GM12878 (cell line): ENCODE results near the gene ZFPM1. TPM values are rescaled to one million over a fixed set of nuclear protein-coding genes. Genes with fewer than 3 reads are reported as not detected.

Source experiments
- ATAC-seq: fragments of 200-7000 bp; cut with Tn5 transposase; 3 replicates; pipeline ENCODE4 v1.9.1; 2020; ENCODE audit warnings: mild to moderate bottlenecking, moderate library complexity
- BruUV-seq: library from RNA; stranded (reverse); fragments of 400-500 nt; replicated peaks from 2 replicates; lab custom pipeline; 2021; lab: Mats Ljungman, UMichigan
- CTCF ChIA-PET: fragments of 300-600 bp; sonication (Branson Sonifier 250); formaldehyde crosslinking; extraction: SDS; loops from one replicate; lab custom pipeline; 2021; ENCODE audit warnings: inconsistent platforms; lab: Yijun Ruan, JAX
- POLR2A ChIA-PET: fragments of 350-600 bp; formaldehyde crosslinking; extraction: SDS; loops from one replicate; lab custom pipeline; 2021; ENCODE audit warnings: inconsistent platforms; lab: Charles Lee
- RAD21 ChIA-PET: fragments of 300-600 bp; sonication (Branson Sonifier 250); formaldehyde crosslinking; loops from one replicate; lab custom pipeline; 2023; ENCODE audit warnings: antibody characterized with exemption; ENCODE audit not compliant: unreplicated experiment; lab: Charles Lee
- SMC1A ChIA-PET: fragments of 300-600 bp; sonication (Branson Sonifier 250); formaldehyde crosslinking; loops from one replicate; lab custom pipeline; 2023; ENCODE audit not compliant: unreplicated experiment, uncharacterized antibody; lab: Charles Lee
- DNase-seq: peaks from one replicate; pipeline ENCODE4 v3.0.0-alpha.2; 2011; ENCODE audit warnings: low read depth, low spot score
- FAIRE-seq: peaks from 3 replicates; lab custom pipeline; 2011; peaks lifted over from hg19 to GRCh38; lab: Jason Lieb, UNC
- H2AFZ ChIP-seq: 2 replicates; pipeline ENCODE4 v1.6.0; 2011; ENCODE audit warnings: low read depth, low read length, control low read depth; ENCODE audit not compliant: control insufficient read depth
- H3K27ac ChIP-seq: 2 replicates; pipeline ENCODE4 v1.5.1; 2011; ENCODE audit warnings: control low read depth; ENCODE audit not compliant: control insufficient read depth, insufficient read depth
- H3K27me3 ChIP-seq, 2 experiments: replicated peaks in 1 of 2; 2 replicates each; pipeline versions ENCODE4 v1.6.0 to v1.6.1; 2011; ENCODE audit warnings: low read length in 1 of 2; ENCODE audit not compliant: control insufficient read depth in 2 of 2, insufficient read depth in 2 of 2
- H3K36me3 ChIP-seq, 2 experiments: 2 replicates each; pipeline ENCODE4 v1.5.1; 2011; ENCODE audit warnings: low read length in 1 of 2; ENCODE audit not compliant: control insufficient read depth in 2 of 2, insufficient read depth in 2 of 2
- H3K4me1 ChIP-seq: 2 replicates; pipeline ENCODE4 v1.6.1; 2011; ENCODE audit warnings: mild to moderate bottlenecking, low read length, moderate library complexity, mixed read lengths; ENCODE audit not compliant: control insufficient read depth, insufficient read depth
- H3K4me2 ChIP-seq: 2 replicates; pipeline ENCODE4 v1.6.0; 2011; ENCODE audit warnings: control low read depth; ENCODE audit not compliant: control insufficient read depth, insufficient read depth
- H3K4me3 ChIP-seq: fragments of 200-600 bp; sonication (generic); 2 replicates; pipeline ENCODE4 v1.5.1; 2016
- H3K79me2 ChIP-seq: 2 replicates; pipeline ENCODE4 v1.6.0; 2011; ENCODE audit warnings: low read length; ENCODE audit not compliant: control insufficient read depth, insufficient read depth
- H3K9ac ChIP-seq: 2 replicates; pipeline ENCODE4 v1.8.0; 2011; ENCODE audit warnings: low read length, control low read depth, mixed read lengths; ENCODE audit not compliant: control insufficient read depth, insufficient read depth
- H3K9me3 ChIP-seq: replicated peaks from 3 replicates; pipeline ENCODE4 v1.5.1; 2011; ENCODE audit warnings: mild to moderate bottlenecking, low read length; ENCODE audit not compliant: control insufficient read depth, insufficient read depth
- H4K20me1 ChIP-seq: 2 replicates; pipeline ENCODE4 v1.6.0; 2011; ENCODE audit not compliant: control insufficient read depth, insufficient read depth
- ESRRA ChIP-seq: IDR thresholded peaks from 2 replicates; pipeline ENCODE4 v1.6.1; 2012; ENCODE audit warnings: mild to moderate bottlenecking, low read length, improper control_type of control experiment
- GATAD2B ChIP-seq: fragments of 450-650 bp; conservative IDR thresholded peaks from 2 replicates; pipeline ENCODE4 v1.6.1; 2017; ENCODE audit warnings: low read depth, mild to moderate bottlenecking, moderate library complexity
- KAT2A ChIP-seq: conservative IDR thresholded peaks from 2 replicates; pipeline ENCODE4 v1.6.1; 2011; ENCODE audit warnings: low read depth, low read length; ENCODE audit not compliant: control insufficient read depth
- KDM1A ChIP-seq: fragments of 200-600 bp; sonication (generic); IDR thresholded peaks from 2 replicates; pipeline ENCODE4 v1.6.1; 2016; ENCODE audit warnings: borderline replicate concordance
- LARP7 ChIP-seq: fragments of 450-650 bp; IDR thresholded peaks from 2 replicates; pipeline ENCODE4 v1.6.1; 2017; ENCODE audit warnings: mild to moderate bottlenecking
- MXI1 ChIP-seq: fragments of 150-350 bp; IDR thresholded peaks from 2 replicates; pipeline ENCODE4 v1.6.1; 2011; ENCODE audit warnings: low read depth, mild to moderate bottlenecking, inconsistent platforms, low read length, improper control_type of control experiment
- NFIC ChIP-seq: IDR thresholded peaks from 2 replicates; pipeline ENCODE4 v1.6.1; 2012; ENCODE audit warnings: low read depth, mild to moderate bottlenecking, inconsistent platforms, low read length, moderate library complexity
- PBX3 ChIP-seq: IDR thresholded peaks from 2 replicates; pipeline ENCODE4 v1.6.1; 2011; ENCODE audit warnings: mild to moderate bottlenecking, low read depth, low read length, moderate library complexity; ENCODE audit not compliant: insufficient replicate concordance
- POLR2AphosphoS5 ChIP-seq: IDR thresholded peaks from 2 replicates; pipeline ENCODE4 v1.6.1; 2011; ENCODE audit warnings: mild to moderate bottlenecking, low read length, inconsistent platforms
- SMC3 ChIP-seq: IDR thresholded peaks from 2 replicates; pipeline ENCODE4 v1.6.1; 2011; ENCODE audit warnings: low read length, improper control_type of control experiment, borderline replicate concordance
- ZBTB33 ChIP-seq: fragments of 450-650 bp; IDR thresholded peaks from 2 replicates; pipeline ENCODE4 v1.6.1; 2017; ENCODE audit warnings: mild to moderate bottlenecking
- ZNF274 ChIP-seq: IDR thresholded peaks from one replicate; pipeline ENCODE4 v1.8.0; 2011; ENCODE audit not compliant: insufficient read length, insufficient read depth
- WGBS: methylation state at CpG from one replicate; pipeline ENCODE4 v1.1.6; 2016; ENCODE audit warnings: low lambda C conversion rate; ENCODE audit not compliant: insufficient replicate concordance, insufficient coverage; ENCODE audit errors: missing lambda C conversion rate; 5-methylcytosine and 5-hydroxymethylcytosine counted together
- in situ Hi-C: fragments of 300-500 bp; cut with MboI; formaldehyde crosslinking; loops from 9 replicates; pipeline ENCODE4 v1.14.3; 2018; ENCODE audit warnings: mixed read lengths
- intact Hi-C: fragments of 100-400 bp; cut with micrococcal nuclease; formaldehyde crosslinking; loops from one replicate; pipeline ENCODE4 v1.14.2; 2022; ENCODE audit not compliant: unreplicated experiment
- polyA plus RNA-seq, 11 experiments: library from polyadenylated mRNA; depleted of rRNA in 4 of 11; unstranded in 6 of 11; stranded (reverse) in 5 of 11; fragments of >200 nt; fragmentation: Nextera tagmentation in 4 of 11; fragmentation: Illumina TruSeq in 1 of 11; extraction: Ambion mirVana in 4 of 11; extraction: Trizol in 1 of 11; gene quantifications; 1 replicate in 1 of 11; 2 replicates in 10 of 11; pipeline versions ENCODE4 v1.2.1 to v1.2.3, GENCODE V29; 2011 to 2016; ENCODE audit warnings: inconsistent platforms in 2 of 11, missing spikeins in 2 of 11, low read depth in 1 of 11
- total RNA-seq, 4 experiments: library from RNA; depleted of rRNA in 3 of 4; stranded (reverse); fragments of >200 nt in 3 of 4; fragmentation: Illumina TruSeq in 1 of 4; extraction: Trizol in 1 of 4; gene quantifications; 2 replicates each; pipeline versions ENCODE4 v1.2.1 to v1.2.3, GENCODE V29; 2013 to 2021
- TF ChIP-seq, protein P1 (sequence below): fragments of 450-650 bp; IDR thresholded peaks from 2 replicates; pipeline ENCODE4 v1.6.1; 2018; ENCODE audit warnings: mild to moderate bottlenecking, low read depth, moderate library complexity; ENCODE audit not compliant: partially characterized antibody
- TF ChIP-seq, protein P2 (sequence below): fragments of 450-650 bp; formaldehyde crosslinking; IDR thresholded peaks from 2 replicates; pipeline ENCODE4 v1.4.0; 2020; ENCODE audit warnings: mild to moderate bottlenecking, moderate library complexity

ZFPM1 gene
- total and polyA plus RNA-seq, 10 of the 15 experiments (the other 5 are each of a cell fraction or from before 2014, with no cell fraction given), result 0.02 to 5.1 (median 0.30) TPM

GRCh38 chr16:88420496-88420895, 32.6 kb upstream of the ZFPM1 start:
- Histone ChIP-seq H4K20me1 (no peaks in the 10 kb centered on the region), H3K9me3 (no peaks in the 10 kb centered on the region), H3K36me3 (no peaks in the 10 kb centered on the region), H3K4me3 (no peak overlapping the region), H3K9ac (no peak overlapping the region), H3K27ac (no peak overlapping the region), H3K4me2 (no peak overlapping the region), H3K27me3 (no peaks in the 10 kb centered on the region; a peak in 1 of 4 replicates), H2AFZ (no peak overlapping the region), H3K79me2 (no peaks in the 10 kb centered on the region), H3K4me1 (no peaks in the 10 kb centered on the region)
- RAD21 ChIA-PET, result no interaction called here
- intact Hi-C loops, result no loop called here
- CTCF ChIA-PET, result no interaction called here
- TF ChIP-seq ZBTB33 (no peak), KAT2A (no peak), PBX3 (no peak), GATAD2B (no peak), MXI1 (no peak), SMC3 (no peak), KDM1A (no peak), ZNF274 (no peak), ESRRA (no peak), NFIC (no peak), LARP7 (no peak), POLR2AphosphoS5 (no peak)
- TF ChIP-seq, protein P1, sequence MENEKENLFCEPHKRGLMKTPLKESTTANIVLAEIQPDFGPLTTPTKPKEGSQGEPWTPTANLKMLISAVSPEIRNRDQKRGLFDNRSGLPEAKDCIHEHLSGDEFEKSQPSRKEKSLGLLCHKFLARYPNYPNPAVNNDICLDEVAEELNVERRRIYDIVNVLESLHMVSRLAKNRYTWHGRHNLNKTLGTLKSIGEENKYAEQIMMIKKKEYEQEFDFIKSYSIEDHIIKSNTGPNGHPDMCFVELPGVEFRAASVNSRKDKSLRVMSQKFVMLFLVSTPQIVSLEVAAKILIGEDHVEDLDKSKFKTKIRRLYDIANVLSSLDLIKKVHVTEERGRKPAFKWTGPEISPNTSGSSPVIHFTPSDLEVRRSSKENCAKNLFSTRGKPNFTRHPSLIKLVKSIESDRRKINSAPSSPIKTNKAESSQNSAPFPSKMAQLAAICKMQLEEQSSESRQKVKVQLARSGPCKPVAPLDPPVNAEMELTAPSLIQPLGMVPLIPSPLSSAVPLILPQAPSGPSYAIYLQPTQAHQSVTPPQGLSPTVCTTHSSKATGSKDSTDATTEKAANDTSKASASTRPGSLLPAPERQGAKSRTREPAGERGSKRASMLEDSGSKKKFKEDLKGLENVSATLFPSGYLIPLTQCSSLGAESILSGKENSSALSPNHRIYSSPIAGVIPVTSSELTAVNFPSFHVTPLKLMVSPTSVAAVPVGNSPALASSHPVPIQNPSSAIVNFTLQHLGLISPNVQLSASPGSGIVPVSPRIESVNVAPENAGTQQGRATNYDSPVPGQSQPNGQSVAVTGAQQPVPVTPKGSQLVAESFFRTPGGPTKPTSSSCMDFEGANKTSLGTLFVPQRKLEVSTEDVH, result no peak
- TF ChIP-seq, protein P2, sequence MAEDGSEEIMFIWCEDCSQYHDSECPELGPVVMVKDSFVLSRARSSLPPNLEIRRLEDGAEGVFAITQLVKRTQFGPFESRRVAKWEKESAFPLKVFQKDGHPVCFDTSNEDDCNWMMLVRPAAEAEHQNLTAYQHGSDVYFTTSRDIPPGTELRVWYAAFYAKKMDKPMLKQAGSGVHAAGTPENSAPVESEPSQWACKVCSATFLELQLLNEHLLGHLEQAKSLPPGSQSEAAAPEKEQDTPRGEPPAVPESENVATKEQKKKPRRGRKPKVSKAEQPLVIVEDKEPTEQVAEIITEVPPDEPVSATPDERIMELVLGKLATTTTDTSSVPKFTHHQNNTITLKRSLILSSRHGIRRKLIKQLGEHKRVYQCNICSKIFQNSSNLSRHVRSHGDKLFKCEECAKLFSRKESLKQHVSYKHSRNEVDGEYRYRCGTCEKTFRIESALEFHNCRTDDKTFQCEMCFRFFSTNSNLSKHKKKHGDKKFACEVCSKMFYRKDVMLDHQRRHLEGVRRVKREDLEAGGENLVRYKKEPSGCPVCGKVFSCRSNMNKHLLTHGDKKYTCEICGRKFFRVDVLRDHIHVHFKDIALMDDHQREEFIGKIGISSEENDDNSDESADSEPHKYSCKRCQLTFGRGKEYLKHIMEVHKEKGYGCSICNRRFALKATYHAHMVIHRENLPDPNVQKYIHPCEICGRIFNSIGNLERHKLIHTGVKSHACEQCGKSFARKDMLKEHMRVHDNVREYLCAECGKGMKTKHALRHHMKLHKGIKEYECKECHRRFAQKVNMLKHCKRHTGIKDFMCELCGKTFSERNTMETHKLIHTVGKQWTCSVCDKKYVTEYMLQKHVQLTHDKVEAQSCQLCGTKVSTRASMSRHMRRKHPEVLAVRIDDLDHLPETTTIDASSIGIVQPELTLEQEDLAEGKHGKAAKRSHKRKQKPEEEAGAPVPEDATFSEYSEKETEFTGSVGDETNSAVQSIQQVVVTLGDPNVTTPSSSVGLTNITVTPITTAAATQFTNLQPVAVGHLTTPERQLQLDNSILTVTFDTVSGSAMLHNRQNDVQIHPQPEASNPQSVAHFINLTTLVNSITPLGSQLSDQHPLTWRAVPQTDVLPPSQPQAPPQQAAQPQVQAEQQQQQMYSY, result no peak
- no TSS peak for BruUV-seq
- ATAC-seq, result no peak
- 35% methylated on average over 12 of the region's 12 CpGs for WGBS
- no peak for DNase-seq
- FAIRE-seq, result no peak
- POLR2A ChIA-PET, result no interaction called here
- SMC1A ChIA-PET, result no interaction called here
- in situ Hi-C loops, result no loop called here
